Measurements from ENCODE around the gene MAMDC2. TPM values are rescaled to one million over a fixed set of nuclear protein-coding genes. Genes with fewer than 3 reads are reported as not detected.

MAMDC2 gene
- total RNA-seq, 1 experiment from 2014 or later: 1.2 TPM

DNA sequence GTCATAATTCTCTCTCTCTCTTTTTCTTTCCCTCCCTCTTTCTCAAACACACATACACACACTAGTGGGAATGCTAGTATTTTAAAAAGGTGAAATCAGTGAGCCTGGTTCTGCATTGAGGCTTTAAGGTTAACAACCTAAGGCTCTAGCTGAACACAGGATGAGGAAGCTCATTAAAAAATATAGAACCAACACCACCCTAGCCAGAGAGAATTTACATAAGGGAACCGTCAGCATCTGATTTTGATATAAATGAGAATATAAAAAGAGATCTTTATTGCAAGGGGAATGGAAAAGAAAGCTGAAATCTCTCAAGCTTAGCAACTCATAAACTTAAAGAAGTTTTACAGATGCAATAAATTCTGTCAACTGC lies 100.5 kb downstream of the MAMDC2 start:
- BruUV-seq (replicated peaks): no TSS peak
- DNase-seq (ENCODE audit: low read depth, low spot score) (no peak), ATAC-seq (no peak)
- no peaks in the 10 kb centered on the region for H3K4me1 ChIP-seq (ENCODE audit: control insufficient read depth in 1 of 2, insufficient read depth in 2 of 2, low read length in 2 of 2)
- H3K27ac ChIP-seq (ENCODE audit: low read depth, low read length): no peak overlapping the region
- no peak for TF ChIP-seq SP1 (IDR thresholded peaks at IDR 0.05; ENCODE audit: low read depth)
- TF ChIP-seq, protein P1, sequence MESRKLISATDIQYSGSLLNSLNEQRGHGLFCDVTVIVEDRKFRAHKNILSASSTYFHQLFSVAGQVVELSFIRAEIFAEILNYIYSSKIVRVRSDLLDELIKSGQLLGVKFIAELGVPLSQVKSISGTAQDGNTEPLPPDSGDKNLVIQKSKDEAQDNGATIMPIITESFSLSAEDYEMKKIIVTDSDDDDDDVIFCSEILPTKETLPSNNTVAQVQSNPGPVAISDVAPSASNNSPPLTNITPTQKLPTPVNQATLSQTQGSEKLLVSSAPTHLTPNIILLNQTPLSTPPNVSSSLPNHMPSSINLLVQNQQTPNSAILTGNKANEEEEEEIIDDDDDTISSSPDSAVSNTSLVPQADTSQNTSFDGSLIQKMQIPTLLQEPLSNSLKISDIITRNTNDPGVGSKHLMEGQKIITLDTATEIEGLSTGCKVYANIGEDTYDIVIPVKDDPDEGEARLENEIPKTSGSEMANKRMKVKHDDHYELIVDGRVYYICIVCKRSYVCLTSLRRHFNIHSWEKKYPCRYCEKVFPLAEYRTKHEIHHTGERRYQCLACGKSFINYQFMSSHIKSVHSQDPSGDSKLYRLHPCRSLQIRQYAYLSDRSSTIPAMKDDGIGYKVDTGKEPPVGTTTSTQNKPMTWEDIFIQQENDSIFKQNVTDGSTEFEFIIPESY (IDR thresholded peaks at IDR 0.05; ENCODE audit: extremely low read depth, insufficient replicate concordance, low read length): no peak
- no peak for TF ChIP-seq SRF (IDR thresholded peaks at IDR 0.05; ENCODE audit: low read depth)
- TF ChIP-seq POLR2A (IDR thresholded peaks at IDR 0.05; ENCODE audit: borderline replicate concordance, extremely low read depth, insufficient read depth, insufficient read length): no peak
- no peak for TF ChIP-seq CEBPB (IDR thresholded peaks at IDR 0.05; ENCODE audit: low read depth)
- no peak for TF ChIP-seq YY1 (IDR thresholded peaks at IDR 0.05; ENCODE audit: extremely low read depth, insufficient replicate concordance, low read depth, low read length)
- no peak for TF ChIP-seq EGR1 (IDR thresholded peaks at IDR 0.05; ENCODE audit: low read depth)
- H3K79me2 ChIP-seq (ENCODE audit: insufficient read depth, low read length): no peaks in the 10 kb centered on the region
- no peaks in the 10 kb centered on the region for H3K9me2 ChIP-seq (ENCODE audit: insufficient read depth)
- RAD21 ChIA-PET (ENCODE audit: low non-redundant PET in 1 of 2, low total read pairs in 2 of 2, uncharacterized antibody in 2 of 2, unreplicated experiment in 2 of 2): no interaction called here
- no peak overlapping the region for H2AFZ ChIP-seq (ENCODE audit: low read depth, low read length, poor library complexity, severe bottlenecking)
- no peaks in the 10 kb centered on the region for H3K9me3 ChIP-seq (ENCODE audit: control insufficient read depth in 1 of 2, insufficient read depth in 1 of 2, low read depth in 1 of 2, low read length in 2 of 2)
- H3K4me2 ChIP-seq (ENCODE audit: low read length): no peak overlapping the region
- no peaks in the 10 kb centered on the region for H3K27me3 ChIP-seq (ENCODE audit: insufficient read depth, low read length)
- no peak overlapping the region for H3K4me3 ChIP-seq (replicated peaks in 1 of 2; ENCODE audit: low read depth in 1 of 2, low read length in 2 of 2)
- H3K9ac ChIP-seq (ENCODE audit: low read length): no peak overlapping the region
- POLR2A ChIA-PET: no interaction called here
- intact Hi-C loops (cut with micrococcal nuclease): no loop called here
- H4K20me1 ChIP-seq (ENCODE audit: insufficient read depth): no peaks in the 10 kb centered on the region
- H3K36me3 ChIP-seq (ENCODE audit: control insufficient read depth in 1 of 2, insufficient read depth in 2 of 2, low read length in 2 of 2): no peaks in the 10 kb centered on the region
- CTCF ChIA-PET: no interaction called here

GRCh38 chr9:70145981-70146380 lies 102.3 kb downstream of the MAMDC2 start:
- ChIA-PET CTCF (no interaction called here), RAD21 (ENCODE audit: low non-redundant PET in 1 of 2, low total read pairs in 2 of 2, uncharacterized antibody in 2 of 2, unreplicated experiment in 2 of 2) (no interaction called here), POLR2A (no interaction called here)
- DNase-seq (ENCODE audit: low read depth, low spot score) (no peak), ATAC-seq (no peak)
- Histone ChIP-seq H3K4me2 (ENCODE audit: low read length) (no peak overlapping the region), H3K4me3 (replicated peaks in 1 of 2; ENCODE audit: low read depth in 1 of 2, low read length in 2 of 2) (no peak overlapping the region), H3K27me3 (ENCODE audit: insufficient read depth, low read length) (no peaks in the 10 kb centered on the region), H3K79me2 (ENCODE audit: insufficient read depth, low read length) (no peaks in the 10 kb centered on the region), H4K20me1 (ENCODE audit: insufficient read depth) (no peaks in the 10 kb centered on the region), H3K4me1 (ENCODE audit: control insufficient read depth in 1 of 2, insufficient read depth in 2 of 2, low read length in 2 of 2) (no peaks in the 10 kb centered on the region), H2AFZ (ENCODE audit: low read depth, low read length, poor library complexity, severe bottlenecking) (no peak overlapping the region), H3K9me3 (ENCODE audit: control insufficient read depth in 1 of 2, insufficient read depth in 1 of 2, low read depth in 1 of 2, low read length in 2 of 2) (no peaks in the 10 kb centered on the region), H3K36me3 (ENCODE audit: control insufficient read depth in 1 of 2, insufficient read depth in 2 of 2, low read length in 2 of 2) (no peaks in the 10 kb centered on the region), H3K9me2 (ENCODE audit: insufficient read depth) (no peaks in the 10 kb centered on the region), H3K9ac (ENCODE audit: low read length) (no peak overlapping the region), H3K27ac (ENCODE audit: low read depth, low read length) (no peak overlapping the region)
- intact Hi-C loops (cut with micrococcal nuclease): no loop called here
- no TSS peak for BruUV-seq (replicated peaks)
- TF ChIP-seq EZH2 (IDR thresholded peaks at IDR 0.05): no peak
- no peak for TF ChIP-seq CTCF (IDR thresholded peaks at IDR 0.05 in 2 of 3, conservative IDR thresholded peaks at IDR 0.05 in 1 of 3; ENCODE audit: borderline replicate concordance in 1 of 3, insufficient read depth in 1 of 3, low read depth in 2 of 3, low read length in 2 of 3)
- TF ChIP-seq ELF1 (IDR thresholded peaks at IDR 0.05; ENCODE audit: borderline replicate concordance, low read depth): no peak

Measured in HCT116 (cell line).